Activated naive CD4-positive, alpha-beta T cell treated with Interleukin-2 at 50 U/mL for 16 hours (primary cell): ENCODE data around the gene LRP6.
A peak's percentile ranks its signal among the peaks of the same experiment; 100 is the strongest.
"Not testable (repeated sequence)": the region's sequence is repeated elsewhere in the genome, so short reads cannot be mapped to it uniquely, and the experiment has no call there.

Experiments
- DNase-seq: peaks from one replicate; pipeline ENCODE4 v3.0.0-alpha.2; 2020

Gene LRP6

GRCh38 chr12:12266873-12267741, at the start of gene LRP6:
Gene LRP6, minus strand, starts transcription at chr12:12267044. Its CDS starts 309 bp downstream, at chr12:12266735.
- DNase-seq = peak; percentile 81

GRCh38 chr12:12315838-12316237, 49.0 kb upstream of the LRP6 start:
- no peak for DNase-seq

GRCh38 chr12:12310695-12311094, 43.9 kb upstream of the LRP6 start:
- DNase-seq = not testable (repeated sequence)

- no peak for DNase-seq
These were observed 38.9 kb upstream of the LRP6 start for GRCh38 chr12:12305568-12306300.

GRCh38 chr12:12302976-12303375, 36.1 kb upstream of the LRP6 start:
- DNase-seq = no peak

- no peak for DNase-seq
These were observed 34.3 kb upstream of the LRP6 start for GRCh38 chr12:12301122-12301521.

- DNase-seq = no peak
These were observed 30.5 kb upstream of the LRP6 start for GRCh38 chr12:12297201-12297830.

GRCh38 chr12:12294215-12295005, 27.6 kb upstream of the LRP6 start:
- DNase-seq = no peak

GRCh38 chr12:12290206-12290605, 23.4 kb upstream of the LRP6 start:
- no peak for DNase-seq

GRCh38 chr12:12286441-12286840, 19.6 kb upstream of the LRP6 start:
- DNase-seq = no peak

GRCh38 chr12:12282761-12283425, 16.0 kb upstream of the LRP6 start:
- no peak for DNase-seq

- DNase-seq = no peak
These were observed 15.4 kb upstream of the LRP6 start for GRCh38 chr12:12282202-12282601.

- no peak for DNase-seq
These were observed 14.3 kb upstream of the LRP6 start for GRCh38 chr12:12281134-12281533.

- no peak for DNase-seq
These were observed 12.1 kb upstream of the LRP6 start for GRCh38 chr12:12278899-12279298.

- DNase-seq = no peak
These were observed 9.0 kb upstream of the LRP6 start for GRCh38 chr12:12275874-12276273.

- no peak for DNase-seq
These were observed 6.6 kb upstream of the LRP6 start for GRCh38 chr12:12273291-12273957.

GRCh38 chr12:12272869-12273268, 6.0 kb upstream of the LRP6 start:
- DNase-seq = no peak

- DNase-seq = no peak
These were observed 3.4 kb upstream of the LRP6 start for GRCh38 chr12:12270226-12270625.

- no peak for DNase-seq
These were observed 927 bp upstream of the LRP6 start for GRCh38 chr12:12267742-12268200.

GRCh38 chr12:12266389-12266872, 413 bp downstream of the LRP6 start:
- DNase-seq = no peak
